ENCODE data around the gene HDAC8.
"Not testable (repeated sequence)": the region's sequence is repeated elsewhere in the genome, so short reads cannot be mapped to it uniquely, and the experiment has no call there.

HDAC8 gene

GRCh38 chrX:72326605-72327300 is 245.9 kb downstream of the HDAC8 start:
- Histone ChIP-seq H3K4me3 (replicated peaks; ENCODE audit: low read depth, low read length) (no peak overlapping the region), H3K36me3 (ENCODE audit: control insufficient read depth, insufficient read depth, low read length) (no peaks in the 10 kb centered on the region), H3K27me3 (replicated peaks; ENCODE audit: control insufficient read depth, insufficient read depth, low read length) (no peaks in the 10 kb centered on the region; the same call in 1 of the 2 replicates)
- DNase-seq (ENCODE audit: extremely low read depth, insufficient read length), result no peak
- TF ChIP-seq CTCF (IDR thresholded peaks at IDR 0.05; ENCODE audit: insufficient read depth, low read length, poor library complexity, severe bottlenecking), result no peak

DNA sequence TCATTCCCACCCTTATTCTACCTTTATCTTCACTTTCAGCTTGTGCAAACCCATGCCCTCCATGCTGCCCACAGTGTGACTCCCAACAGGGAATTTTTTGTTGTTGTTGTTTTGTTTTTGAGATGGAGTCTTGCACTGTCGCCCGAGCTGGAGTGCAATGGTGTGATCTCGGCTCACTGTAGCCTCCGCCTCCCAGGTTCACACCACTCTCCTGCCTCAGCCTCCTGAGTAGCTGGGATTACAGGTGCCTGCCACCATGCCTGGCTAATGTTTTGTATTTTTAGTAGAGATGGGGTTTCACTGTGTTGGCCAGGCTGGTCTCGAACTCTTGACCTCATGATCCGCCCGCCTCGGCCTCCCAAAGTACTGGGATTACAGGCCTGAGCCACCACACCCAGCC is 253.0 kb downstream of the HDAC8 start:
- H3K36me3 ChIP-seq (ENCODE audit: control insufficient read depth, insufficient read depth, low read length); H3K27me3 ChIP-seq (replicated peaks; ENCODE audit: control insufficient read depth, insufficient read depth, low read length); DNase-seq (ENCODE audit: extremely low read depth, insufficient read length); H3K4me3 ChIP-seq (replicated peaks; ENCODE audit: low read depth, low read length): not testable (repeated sequence)

DNA sequence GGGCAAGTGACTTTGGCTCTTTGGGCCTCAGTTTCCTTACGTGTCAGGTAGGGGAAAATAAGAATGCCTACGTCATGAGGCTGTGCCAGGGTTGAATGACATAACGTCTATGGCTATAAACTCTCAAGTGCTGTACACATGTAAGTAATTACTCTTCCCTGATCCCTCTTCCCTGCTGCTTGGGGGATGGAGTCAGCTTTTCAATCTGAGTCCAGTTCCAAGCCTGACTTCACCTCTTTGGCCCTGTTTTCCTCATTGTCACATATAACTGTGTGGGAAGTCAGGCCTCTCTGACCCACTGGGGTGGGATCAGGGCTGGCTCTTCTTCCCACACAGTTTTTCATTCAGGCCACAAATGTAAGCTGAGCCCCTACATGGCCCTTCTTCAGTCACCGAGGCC is 255.5 kb downstream of the HDAC8 start:
- TF ChIP-seq CTCF (IDR thresholded peaks at IDR 0.05; ENCODE audit: insufficient read depth, low read length, poor library complexity, severe bottlenecking), result no peak
- Histone ChIP-seq H3K36me3 (ENCODE audit: control insufficient read depth, insufficient read depth, low read length) (no peaks in the 10 kb centered on the region), H3K27me3 (replicated peaks; ENCODE audit: control insufficient read depth, insufficient read depth, low read length) (no peaks in the 10 kb centered on the region; the same call in 1 of the 2 replicates), H3K4me3 (replicated peaks; ENCODE audit: low read depth, low read length) (no peak overlapping the region)
- DNase-seq (ENCODE audit: extremely low read depth, insufficient read length), result no peak

DNA sequence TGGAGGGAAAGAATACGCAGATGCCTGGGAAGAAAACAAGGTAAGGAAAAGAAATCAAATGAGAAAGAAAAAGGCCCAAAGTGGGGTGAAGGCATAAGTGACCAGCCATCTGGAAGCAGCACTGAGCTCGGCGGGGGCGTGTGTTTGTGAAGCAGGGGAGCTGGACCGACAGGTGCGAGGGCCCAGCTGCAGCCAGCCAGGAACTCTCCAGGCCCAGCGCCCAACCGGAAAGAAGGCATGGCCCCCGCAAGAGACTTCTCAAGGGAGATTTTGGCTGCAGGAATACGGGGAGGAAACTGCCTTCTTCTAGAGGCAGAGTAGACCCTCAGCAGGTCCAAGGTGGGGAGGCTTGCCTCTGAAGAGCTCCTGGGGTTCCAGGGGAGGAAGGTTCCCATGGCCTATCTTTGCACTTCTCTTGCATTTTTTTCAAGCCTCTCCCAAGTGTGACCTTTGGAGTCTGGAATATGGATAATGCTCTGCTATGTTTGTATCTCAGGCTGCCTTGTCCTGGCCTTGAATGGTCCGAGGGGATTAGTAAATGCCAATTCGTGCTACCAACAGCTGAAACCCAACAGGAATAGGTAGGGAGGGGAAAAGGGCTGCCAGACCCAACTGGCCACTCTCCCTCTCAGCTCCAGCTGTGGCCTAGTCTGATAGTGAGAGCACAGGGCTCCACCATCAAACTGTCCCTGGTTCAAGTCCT is 256.1 kb downstream of the HDAC8 start:
- Histone ChIP-seq H3K36me3 (ENCODE audit: control insufficient read depth, insufficient read depth, low read length) (no peaks in the 10 kb centered on the region), H3K4me3 (replicated peaks; ENCODE audit: low read depth, low read length) (no peak overlapping the region), H3K27me3 (replicated peaks; ENCODE audit: control insufficient read depth, insufficient read depth, low read length) (no peaks in the 10 kb centered on the region; the same call in 1 of the 2 replicates)
- TF ChIP-seq CTCF (IDR thresholded peaks at IDR 0.05; ENCODE audit: insufficient read depth, low read length, poor library complexity, severe bottlenecking), result no peak
- DNase-seq (ENCODE audit: extremely low read depth, insufficient read length), result no peak

DNA sequence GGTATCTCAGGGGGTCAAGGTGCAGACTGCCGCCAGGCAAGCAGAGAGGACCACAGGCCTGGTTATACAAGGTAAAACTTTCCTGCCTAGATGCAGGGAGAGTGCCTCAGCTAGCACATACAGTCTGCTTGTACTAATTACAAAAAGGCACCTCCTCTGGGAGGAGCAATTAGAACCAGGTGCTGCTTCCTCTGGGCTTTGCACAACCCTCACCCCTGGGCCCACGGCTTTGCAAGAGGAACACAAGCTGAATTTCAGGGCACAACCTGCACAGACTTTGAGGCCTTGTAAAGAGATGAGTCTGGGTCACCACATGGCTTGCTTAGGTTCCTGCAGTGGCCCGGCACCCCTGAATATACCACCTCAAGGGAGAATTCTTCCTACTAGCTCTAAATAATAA is 257.8 kb downstream of the HDAC8 start:
- Histone ChIP-seq H3K4me3 (replicated peaks; ENCODE audit: low read depth, low read length) (no peak overlapping the region), H3K27me3 (replicated peaks; ENCODE audit: control insufficient read depth, insufficient read depth, low read length) (no peaks in the 10 kb centered on the region; the same call in 1 of the 2 replicates), H3K36me3 (ENCODE audit: control insufficient read depth, insufficient read depth, low read length) (no peaks in the 10 kb centered on the region)
- no peak for TF ChIP-seq CTCF (IDR thresholded peaks at IDR 0.05; ENCODE audit: insufficient read depth, low read length, poor library complexity, severe bottlenecking)
- DNase-seq (ENCODE audit: extremely low read depth, insufficient read length), result no peak
